BJ (cell line): ENCODE results near the gene NEURL2. TPM values are rescaled to one million over a fixed set of nuclear protein-coding genes. Genes with fewer than 3 reads are reported as not detected.

Source experiments
- CTCF ChIA-PET: fragments of 350-600 bp; formaldehyde crosslinking; extraction: SDS; loops from one replicate; lab custom pipeline; 2021; ENCODE audit warnings: antibody characterized with exemption, inconsistent platforms; lab: Yijun Ruan, JAX
- POLR2A ChIA-PET: fragments of 300-600 bp; sonication (Branson Sonifier 250); formaldehyde crosslinking; extraction: SDS; loops from one replicate; lab custom pipeline; 2021; ENCODE audit warnings: antibody characterized with exemption; lab: Charles Lee
- DNase-seq: peaks from one replicate; pipeline ENCODE4 v3.0.0-alpha.2; 2011; ENCODE audit warnings: low read depth
- H3K27me3 ChIP-seq: 2 replicates; pipeline ENCODE4 v1.6.0; 2011; ENCODE audit warnings: low read length; ENCODE audit not compliant: control insufficient read depth, insufficient read depth
- H3K36me3 ChIP-seq: 2 replicates; pipeline ENCODE4 v1.5.1; 2011; ENCODE audit warnings: low read length; ENCODE audit not compliant: control insufficient read depth, insufficient read depth
- H3K4me3 ChIP-seq: 2 replicates; pipeline ENCODE4 v1.5.1; 2011; ENCODE audit warnings: low read depth, mild to moderate bottlenecking, control low read depth, low read length
- polyA plus RNA-seq: library from polyadenylated mRNA; depleted of rRNA; stranded (reverse); fragments of >200 nt; gene quantifications from 2 replicates; pipeline ENCODE4 v1.2.3, GENCODE V29; 2011
- TF ChIP-seq, protein P1 (sequence below): IDR thresholded peaks from 2 replicates; pipeline ENCODE4 v1.5.1; 2011; ENCODE audit warnings: low read depth, mild to moderate bottlenecking, control low read depth, inconsistent platforms, low read length, moderate library complexity; ENCODE audit not compliant: insufficient read depth

Gene NEURL2
- polyA plus RNA-seq, 1 experiment = 4.3 TPM

DNA sequence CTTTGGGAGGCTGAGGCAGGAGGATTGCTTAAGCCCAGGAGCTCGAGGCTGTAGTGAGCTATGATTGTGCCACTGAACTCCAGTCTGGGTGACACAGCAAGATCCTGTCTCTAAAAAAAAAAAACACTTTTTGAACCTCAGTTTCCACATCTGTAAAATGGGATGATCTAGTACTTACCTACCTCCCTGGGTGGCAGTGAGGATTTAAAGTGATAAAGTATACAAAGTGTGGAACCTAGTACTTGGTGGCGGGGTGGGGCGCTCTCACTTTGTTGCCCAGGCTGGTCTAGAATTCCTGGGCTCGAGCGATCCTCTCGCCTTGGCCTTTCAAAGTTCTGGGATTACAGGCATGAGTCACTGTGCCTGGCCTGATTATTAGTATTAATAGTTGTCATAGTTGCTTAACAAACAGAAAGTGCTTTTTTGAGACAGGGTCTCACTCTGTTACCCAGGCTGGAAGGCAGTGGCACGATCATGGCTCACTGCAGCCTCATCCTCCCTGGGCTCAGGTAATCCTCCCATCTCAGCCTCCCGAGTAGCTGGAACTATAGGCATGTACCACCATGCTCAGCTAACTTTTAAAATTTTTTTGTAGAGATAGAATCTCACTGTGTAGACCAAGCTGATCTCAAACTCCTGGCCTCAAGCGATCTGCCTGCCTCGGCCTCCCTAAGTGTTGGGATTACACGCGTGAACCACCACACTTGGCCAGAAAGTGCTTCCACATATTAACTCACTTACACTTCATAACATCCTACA lies 27.9 kb upstream of the NEURL2 start:
- CTCF ChIA-PET = interaction anchor here (1.1 to 1.7 kb wide), 3 partner anchors 11 to 29 kb away, joined by 3 to 5 read pairs (median 4); no protein-coding TSS in a partner anchor
- Histone ChIP-seq H3K4me3 (no peak overlapping the region), H3K36me3 (no peaks in the 10 kb centered on the region)

DNA sequence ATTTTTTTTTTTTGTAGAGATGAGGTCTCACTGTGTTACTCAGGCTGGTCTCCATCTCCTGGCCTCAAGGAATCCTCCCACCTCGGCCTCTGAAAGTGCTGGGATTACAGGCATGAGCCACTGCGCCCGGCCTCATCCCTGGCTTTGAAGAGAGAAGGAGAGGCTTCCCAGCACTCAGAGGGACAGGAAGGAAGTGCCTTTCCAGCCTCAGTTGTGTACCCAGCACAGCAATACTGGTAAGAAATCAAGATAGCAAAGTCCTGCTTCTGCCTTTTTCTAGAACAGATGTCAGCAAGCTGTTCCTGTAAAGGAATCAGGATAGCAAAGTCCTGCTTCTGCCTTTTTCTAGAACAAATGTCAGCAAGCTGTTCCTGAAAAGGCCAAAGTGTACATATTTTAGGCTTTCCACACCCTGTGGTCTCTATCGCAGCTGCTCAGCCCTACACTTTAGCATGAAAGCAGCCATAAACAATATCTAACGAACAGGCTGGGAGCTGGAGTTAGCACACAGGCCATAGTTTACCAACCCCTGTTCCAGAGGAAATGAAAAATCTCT lies 27.3 kb upstream of the NEURL2 start:
- H3K27me3 ChIP-seq = no peaks in the 10 kb centered on the region
- CTCF ChIA-PET = interaction anchor here (0.7 to 1.1 kb wide), 2 partner anchors 12 to 28 kb away, joined by 3 read pairs; no protein-coding TSS in a partner anchor
- TF ChIP-seq, protein P1, sequence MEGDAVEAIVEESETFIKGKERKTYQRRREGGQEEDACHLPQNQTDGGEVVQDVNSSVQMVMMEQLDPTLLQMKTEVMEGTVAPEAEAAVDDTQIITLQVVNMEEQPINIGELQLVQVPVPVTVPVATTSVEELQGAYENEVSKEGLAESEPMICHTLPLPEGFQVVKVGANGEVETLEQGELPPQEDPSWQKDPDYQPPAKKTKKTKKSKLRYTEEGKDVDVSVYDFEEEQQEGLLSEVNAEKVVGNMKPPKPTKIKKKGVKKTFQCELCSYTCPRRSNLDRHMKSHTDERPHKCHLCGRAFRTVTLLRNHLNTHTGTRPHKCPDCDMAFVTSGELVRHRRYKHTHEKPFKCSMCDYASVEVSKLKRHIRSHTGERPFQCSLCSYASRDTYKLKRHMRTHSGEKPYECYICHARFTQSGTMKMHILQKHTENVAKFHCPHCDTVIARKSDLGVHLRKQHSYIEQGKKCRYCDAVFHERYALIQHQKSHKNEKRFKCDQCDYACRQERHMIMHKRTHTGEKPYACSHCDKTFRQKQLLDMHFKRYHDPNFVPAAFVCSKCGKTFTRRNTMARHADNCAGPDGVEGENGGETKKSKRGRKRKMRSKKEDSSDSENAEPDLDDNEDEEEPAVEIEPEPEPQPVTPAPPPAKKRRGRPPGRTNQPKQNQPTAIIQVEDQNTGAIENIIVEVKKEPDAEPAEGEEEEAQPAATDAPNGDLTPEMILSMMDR = no peak
- no peak overlapping the region for H3K4me3 ChIP-seq
- POLR2A ChIA-PET = interaction anchor here (0.6 kb wide), 1 partner anchor 15 kb away, joined by 6 read pairs; no protein-coding TSS in a partner anchor
- no peak for DNase-seq
- no peaks in the 10 kb centered on the region for H3K36me3 ChIP-seq

More for the DNA sequence above, 27.9 kb upstream of the NEURL2 start:
- DNase-seq = no peak
- TF ChIP-seq, protein P1 = no peak
- POLR2A ChIA-PET = interaction anchor here (0.6 to 1.1 kb wide), 4 partner anchors 14 to 54 kb away, joined by 3 to 9 read pairs (median 5); no protein-coding TSS in a partner anchor
- H3K27me3 ChIP-seq = no peaks in the 10 kb centered on the region

DNA sequence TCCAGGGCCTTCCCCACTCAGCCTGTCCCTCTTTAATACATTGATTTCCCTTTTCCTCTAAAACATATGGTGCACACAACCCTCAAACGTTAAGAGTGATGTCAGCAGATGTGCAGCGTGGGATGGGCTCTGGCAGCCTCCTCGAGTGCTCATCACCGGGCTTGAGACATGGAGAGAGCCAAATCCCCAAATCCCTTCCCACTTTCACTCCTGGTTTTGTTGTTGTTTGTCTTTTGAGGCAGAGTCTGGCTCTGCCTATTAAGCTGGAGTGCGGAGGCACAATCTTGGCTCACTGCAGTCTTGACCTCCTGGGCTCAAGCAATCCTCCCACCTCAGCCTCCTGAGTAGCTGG lies 26.8 kb upstream of the NEURL2 start:
- Histone ChIP-seq H3K4me3 (no peak overlapping the region), H3K36me3 (no peaks in the 10 kb centered on the region), H3K27me3 (no peaks in the 10 kb centered on the region)
- ChIA-PET POLR2A (no interaction called here), CTCF (interaction anchor here (0.7 to 1.1 kb wide), 2 partner anchors 12 to 27 kb away, joined by 3 read pairs; no protein-coding TSS in a partner anchor)
- TF ChIP-seq, protein P1 = no peak
- DNase-seq = no peak

- CTCF ChIA-PET = no interaction called here
- H3K27me3 ChIP-seq = no peaks in the 10 kb centered on the region
- POLR2A ChIA-PET = no interaction called here
- TF ChIP-seq, protein P1 = no peak
- H3K36me3 ChIP-seq = no peaks in the 10 kb centered on the region
- no peak for DNase-seq
- no peak overlapping the region for H3K4me3 ChIP-seq
Measured at GRCh38 chr20:45913116-45913515, 22.1 kb upstream of the NEURL2 start.

DNA sequence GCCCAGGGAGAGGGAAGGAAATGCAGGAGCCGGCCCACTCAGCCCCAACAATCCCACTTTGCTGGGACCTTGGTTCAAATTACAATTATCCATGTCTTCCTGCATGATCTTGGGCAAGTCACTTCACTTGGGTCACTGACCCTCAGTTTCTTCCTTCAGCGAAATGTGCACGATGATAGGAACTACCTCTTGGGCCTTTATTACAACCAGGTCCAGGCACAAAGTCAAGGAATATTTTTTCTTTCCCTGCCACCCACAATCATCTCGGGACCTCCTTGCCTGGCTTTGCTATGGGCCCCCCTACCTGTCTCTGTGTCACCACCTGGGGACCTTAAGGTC lies 21.3 kb upstream of the NEURL2 start:
- Histone ChIP-seq H3K4me3 (no peak overlapping the region; the same call in 1 of the 2 replicates), H3K27me3 (no peaks in the 10 kb centered on the region)
- POLR2A ChIA-PET = no interaction called here

More for the DNA sequence above, 21.3 kb upstream of the NEURL2 start:
- no peaks in the 10 kb centered on the region for H3K36me3 ChIP-seq
- DNase-seq = no peak
- CTCF ChIA-PET = no interaction called here
- TF ChIP-seq, protein P1 = no peak
